MCF 10A (cell line): Measurements from ENCODE around the gene PDE4D. TPM values are rescaled to one million over a fixed set of nuclear protein-coding genes. Genes with fewer than 3 reads are reported as not detected.

ENCODE experiments used
- BruUV-seq: library from RNA; stranded (reverse); fragments of 400-500 nt; replicated peaks from 2 replicates; lab custom pipeline; 2021; lab: Mats Ljungman, UMichigan
- CTCF ChIA-PET: fragments of 300-600 bp; sonication (Branson Sonifier 250); formaldehyde crosslinking; extraction: SDS; loops from one replicate; lab custom pipeline; 2021; ENCODE audit warnings: antibody characterized with exemption, inconsistent platforms; lab: Yijun Ruan, JAX
- POLR2A ChIA-PET: fragments of 300-600, 350-650 bp; sonication (Branson Sonifier 250); formaldehyde crosslinking; extraction: SDS; loops from one replicate; lab custom pipeline; 2020; ENCODE audit warnings: antibody characterized with exemption, inconsistent platforms; lab: Yijun Ruan, JAX
- DNase-seq: peaks from one replicate; pipeline ENCODE4 v3.0.0-alpha.2; 2018; ENCODE audit not compliant: unreplicated experiment
- H3K27ac Mint-ChIP-seq: one replicate; pipeline ENCODE4 v1.8.0; 2022; ENCODE audit warnings: mild to moderate bottlenecking, low read depth, mixed read lengths; ENCODE audit not compliant: unreplicated experiment
- H3K27me3 Mint-ChIP-seq: one replicate; pipeline ENCODE4 v1.8.0; 2022; ENCODE audit warnings: mixed read lengths; ENCODE audit not compliant: insufficient read depth, unreplicated experiment
- H3K36me3 Mint-ChIP-seq: one replicate; pipeline ENCODE4 v1.8.0; 2022; ENCODE audit warnings: mild to moderate bottlenecking, moderate library complexity, mixed read lengths; ENCODE audit not compliant: insufficient read depth, unreplicated experiment
- H3K4me1 Mint-ChIP-seq: one replicate; pipeline ENCODE4 v1.8.0; 2022; ENCODE audit warnings: mixed read lengths; ENCODE audit not compliant: insufficient read depth, unreplicated experiment
- H3K4me3 Mint-ChIP-seq: one replicate; pipeline ENCODE4 v1.8.0; 2022; ENCODE audit warnings: mild to moderate bottlenecking, moderate library complexity, mixed read lengths; ENCODE audit not compliant: unreplicated experiment
- H3K9me3 Mint-ChIP-seq: one replicate; pipeline ENCODE4 v1.8.0; 2022; ENCODE audit warnings: mixed read lengths; ENCODE audit not compliant: unreplicated experiment
- intact Hi-C: fragments of 100-400 bp; cut with micrococcal nuclease; formaldehyde crosslinking; loops from 2 replicates; pipeline ENCODE4 v1.14.1; 2022
- total RNA-seq: library from RNA; stranded (reverse); gene quantifications from 2 replicates; pipeline ENCODE4 v1.2.3, GENCODE V29; 2022
- TF ChIP-seq, protein P1 (sequence below): fragments of 200-600 bp; IDR thresholded peaks from one replicate; pipeline ENCODE4 v1.8.0; 2022; ENCODE audit warnings: antibody characterized with exemption, mild to moderate bottlenecking; ENCODE audit not compliant: unreplicated experiment

The PDE4D gene
- total RNA-seq, 1 experiment from 2014 or later, result 85.0 TPM

DNA sequence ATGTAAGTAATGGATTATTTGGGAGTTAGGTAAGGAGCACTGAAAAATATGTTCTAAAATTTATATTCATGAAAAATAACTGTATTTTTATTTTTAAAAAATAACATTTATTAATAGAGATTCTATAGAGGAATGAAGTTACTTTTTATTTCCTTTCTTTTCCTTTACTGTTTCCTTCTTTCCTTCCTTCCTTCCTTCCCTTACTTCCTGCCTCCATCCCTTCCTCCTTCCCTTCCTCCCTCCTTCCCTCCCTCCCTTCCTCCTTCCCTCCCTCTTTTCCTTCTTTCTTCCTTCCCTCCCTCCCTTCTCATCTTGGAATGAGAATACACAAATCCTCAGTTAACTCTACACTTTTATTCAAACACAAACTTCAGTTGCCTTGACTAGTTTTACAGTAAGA, 750.6 kb downstream of the PDE4D start:
- POLR2A ChIA-PET, result no interaction called here
- Mint-ChIP-seq H3K4me1 (no peaks in the 10 kb centered on the region), H3K27me3 (no peaks in the 10 kb centered on the region), H3K27ac (no peak overlapping the region), H3K4me3 (no peak overlapping the region), H3K9me3 (no peaks in the 10 kb centered on the region), H3K36me3 (peaks cover 21% of the 10 kb centered on the region)
- intact Hi-C loops, result no loop called here
- no TSS peak for BruUV-seq
- CTCF ChIA-PET, result no interaction called here
- DNase-seq, result no peak
- TF ChIP-seq, protein P1, sequence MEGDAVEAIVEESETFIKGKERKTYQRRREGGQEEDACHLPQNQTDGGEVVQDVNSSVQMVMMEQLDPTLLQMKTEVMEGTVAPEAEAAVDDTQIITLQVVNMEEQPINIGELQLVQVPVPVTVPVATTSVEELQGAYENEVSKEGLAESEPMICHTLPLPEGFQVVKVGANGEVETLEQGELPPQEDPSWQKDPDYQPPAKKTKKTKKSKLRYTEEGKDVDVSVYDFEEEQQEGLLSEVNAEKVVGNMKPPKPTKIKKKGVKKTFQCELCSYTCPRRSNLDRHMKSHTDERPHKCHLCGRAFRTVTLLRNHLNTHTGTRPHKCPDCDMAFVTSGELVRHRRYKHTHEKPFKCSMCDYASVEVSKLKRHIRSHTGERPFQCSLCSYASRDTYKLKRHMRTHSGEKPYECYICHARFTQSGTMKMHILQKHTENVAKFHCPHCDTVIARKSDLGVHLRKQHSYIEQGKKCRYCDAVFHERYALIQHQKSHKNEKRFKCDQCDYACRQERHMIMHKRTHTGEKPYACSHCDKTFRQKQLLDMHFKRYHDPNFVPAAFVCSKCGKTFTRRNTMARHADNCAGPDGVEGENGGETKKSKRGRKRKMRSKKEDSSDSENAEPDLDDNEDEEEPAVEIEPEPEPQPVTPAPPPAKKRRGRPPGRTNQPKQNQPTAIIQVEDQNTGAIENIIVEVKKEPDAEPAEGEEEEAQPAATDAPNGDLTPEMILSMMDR, result no peak

DNA sequence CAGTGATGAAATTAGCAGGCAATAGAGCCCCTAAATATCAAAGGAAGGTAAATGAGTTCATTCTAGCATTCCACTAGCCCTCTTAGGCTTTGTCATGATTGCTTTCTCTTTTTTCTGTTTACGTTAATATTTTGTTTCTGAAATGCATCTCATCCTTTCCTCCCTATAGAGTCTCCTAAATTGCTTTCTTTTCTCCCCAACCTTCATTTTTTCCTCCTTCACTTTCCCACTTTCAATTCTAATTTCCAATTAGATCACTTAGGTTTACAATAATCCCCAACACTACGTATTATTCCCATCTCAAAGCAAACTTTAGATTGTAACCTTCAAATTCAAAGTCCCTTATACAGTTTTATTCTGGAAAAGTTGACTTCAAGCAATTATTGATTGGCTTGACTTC, 751.4 kb downstream of the PDE4D start:
- BruUV-seq, result no TSS peak
- no peak overlapping the region for H3K27ac Mint-ChIP-seq

DNA sequence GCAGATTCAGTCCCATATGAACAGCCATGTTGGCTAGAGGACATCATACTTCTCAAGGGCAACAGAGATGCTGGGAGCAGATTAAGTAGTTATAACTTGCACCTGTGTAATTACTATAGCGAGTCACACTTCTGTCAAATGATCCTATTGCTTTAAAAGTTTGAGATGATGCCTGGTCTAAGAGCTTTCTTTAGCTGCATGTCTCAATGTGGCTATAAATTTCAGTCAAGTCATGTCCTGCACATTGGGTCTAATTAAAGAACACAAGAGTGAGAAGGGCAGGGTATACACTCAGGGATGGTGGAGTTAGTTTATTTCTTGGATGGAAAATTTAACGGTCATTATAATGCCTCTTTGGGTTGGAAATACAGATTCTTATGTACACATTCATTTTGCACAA, 753.4 kb downstream of the PDE4D start:
- Mint-ChIP-seq H3K9me3 (no peaks in the 10 kb centered on the region), H3K36me3 (peaks cover 21% of the 10 kb centered on the region), H3K27ac (no peak overlapping the region), H3K4me3 (no peak overlapping the region), H3K27me3 (no peaks in the 10 kb centered on the region), H3K4me1 (no peaks in the 10 kb centered on the region)
- POLR2A ChIA-PET, result interaction anchor here (0.7 kb wide), 1 partner anchor 138 kb away, joined by 3 read pairs; no protein-coding TSS in a partner anchor
- intact Hi-C loops, result no loop called here
- BruUV-seq, result no TSS peak
- CTCF ChIA-PET, result interaction anchor here (0.7 kb wide), 1 partner anchor 231 kb away, joined by 3 read pairs; no protein-coding TSS in a partner anchor
- TF ChIP-seq, protein P1, result no peak
- no peak for DNase-seq

More for the DNA sequence above, 751.4 kb downstream of the PDE4D start:
- POLR2A ChIA-PET, result no interaction called here
- no peaks in the 10 kb centered on the region for H3K27me3 Mint-ChIP-seq
- CTCF ChIA-PET, result no interaction called here
- H3K4me1 Mint-ChIP-seq, result no peaks in the 10 kb centered on the region
- H3K36me3 Mint-ChIP-seq, result peaks cover 21% of the 10 kb centered on the region
- no peaks in the 10 kb centered on the region for H3K9me3 Mint-ChIP-seq
- TF ChIP-seq, protein P1, result no peak
- intact Hi-C loops, result no loop called here
- H3K4me3 Mint-ChIP-seq, result no peak overlapping the region
- no peak for DNase-seq

DNA sequence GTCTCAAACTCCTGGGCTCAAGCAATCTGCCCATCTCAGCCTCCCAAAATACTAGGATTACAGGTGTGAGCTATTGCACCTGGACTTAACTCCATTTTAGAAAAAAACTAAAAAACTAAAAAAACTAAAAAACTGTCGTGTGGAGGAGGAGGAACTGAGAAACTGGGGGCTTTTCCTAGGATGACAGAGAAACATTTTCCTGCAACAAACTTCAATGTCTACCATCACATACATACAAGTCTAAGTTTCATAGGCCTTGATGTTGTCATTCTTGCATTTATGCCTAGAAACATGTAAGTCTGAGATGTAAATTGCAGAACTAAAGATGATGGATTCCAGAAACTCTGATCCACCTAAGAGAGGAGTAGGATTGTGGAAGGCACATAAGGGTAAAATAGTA, 753.8 kb downstream of the PDE4D start:
- no peak for DNase-seq
- ChIA-PET CTCF (interaction anchor here (0.6 to 0.7 kb wide), 2 partner anchors 232 to 1277 kb away, joined by 3 read pairs; no protein-coding TSS in a partner anchor), POLR2A (interaction anchor here (0.7 kb wide), 1 partner anchor 257 kb away, joined by 3 read pairs; no protein-coding TSS in a partner anchor)
- Mint-ChIP-seq H3K27ac (no peak overlapping the region), H3K4me3 (no peak overlapping the region), H3K4me1 (no peaks in the 10 kb centered on the region), H3K9me3 (no peaks in the 10 kb centered on the region), H3K27me3 (no peaks in the 10 kb centered on the region), H3K36me3 (peaks cover 21% of the 10 kb centered on the region)
- BruUV-seq, result no TSS peak
- intact Hi-C loops, result no loop called here
- TF ChIP-seq, protein P1, result no peak
